22Rv1 (cell line): Measurements from ENCODE around the gene ANXA5.

Source experiments
- CTCF ChIP-seq: fragments of 450-650 bp; IDR thresholded peaks from 2 replicates; pipeline ENCODE4 v1.5.1; 2017; ENCODE audit warnings: mild to moderate bottlenecking
- ZFX ChIP-seq: fragments of 450-650 bp; IDR thresholded peaks from 2 replicates; pipeline ENCODE4 v1.6.1; 2017; ENCODE audit warnings: antibody characterized with exemption, borderline replicate concordance

GRCh38 chr4:121653214-121653613 is 43.6 kb downstream of the ANXA5 start:
- TF ChIP-seq CTCF (no peak), ZFX (no peak)
